ENCODE data around the gene EAF1.

GRCh38 chr3:15426579-15427118, 749 bp upstream of the EAF1 start:
- TF ChIP-seq, protein P1, sequence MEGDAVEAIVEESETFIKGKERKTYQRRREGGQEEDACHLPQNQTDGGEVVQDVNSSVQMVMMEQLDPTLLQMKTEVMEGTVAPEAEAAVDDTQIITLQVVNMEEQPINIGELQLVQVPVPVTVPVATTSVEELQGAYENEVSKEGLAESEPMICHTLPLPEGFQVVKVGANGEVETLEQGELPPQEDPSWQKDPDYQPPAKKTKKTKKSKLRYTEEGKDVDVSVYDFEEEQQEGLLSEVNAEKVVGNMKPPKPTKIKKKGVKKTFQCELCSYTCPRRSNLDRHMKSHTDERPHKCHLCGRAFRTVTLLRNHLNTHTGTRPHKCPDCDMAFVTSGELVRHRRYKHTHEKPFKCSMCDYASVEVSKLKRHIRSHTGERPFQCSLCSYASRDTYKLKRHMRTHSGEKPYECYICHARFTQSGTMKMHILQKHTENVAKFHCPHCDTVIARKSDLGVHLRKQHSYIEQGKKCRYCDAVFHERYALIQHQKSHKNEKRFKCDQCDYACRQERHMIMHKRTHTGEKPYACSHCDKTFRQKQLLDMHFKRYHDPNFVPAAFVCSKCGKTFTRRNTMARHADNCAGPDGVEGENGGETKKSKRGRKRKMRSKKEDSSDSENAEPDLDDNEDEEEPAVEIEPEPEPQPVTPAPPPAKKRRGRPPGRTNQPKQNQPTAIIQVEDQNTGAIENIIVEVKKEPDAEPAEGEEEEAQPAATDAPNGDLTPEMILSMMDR (optimal IDR thresholded peaks at IDR 0.05 in 1 of 3, IDR thresholded peaks at IDR 0.05 in 1 of 3, conservative IDR thresholded peaks at IDR 0.05 in 1 of 3; ENCODE audit: extremely low read depth in 1 of 3, insufficient read depth in 2 of 3, low read length in 3 of 3), result no peak
- TF ChIP-seq EZH2 (IDR thresholded peaks at IDR 0.05; ENCODE audit: low read length), result no peak
